Neural progenitor cell (in vitro differentiated cells): ENCODE measurements around the gene HOOK2.

ENCODE experiments used
- EZH2 ChIP-seq: fragments of 200-600 bp; sonication (generic); IDR thresholded peaks from 2 replicates; pipeline ENCODE4 v1.6.1; 2017; ENCODE audit warnings: antibody characterized with exemption, mild to moderate bottlenecking, moderate library complexity
- EZH2phosphoT487 ChIP-seq: fragments of 200-600 bp; sonication (generic); IDR thresholded peaks from 2 replicates; pipeline ENCODE4 v1.6.1; 2017; ENCODE audit warnings: antibody characterized with exemption
- TF ChIP-seq, protein P1 (sequence below): fragments of 200-600 bp; sonication (generic); IDR thresholded peaks from 2 replicates; pipeline ENCODE4 v1.5.1; 2017; ENCODE audit warnings: antibody characterized with exemption, mild to moderate bottlenecking

DNA sequence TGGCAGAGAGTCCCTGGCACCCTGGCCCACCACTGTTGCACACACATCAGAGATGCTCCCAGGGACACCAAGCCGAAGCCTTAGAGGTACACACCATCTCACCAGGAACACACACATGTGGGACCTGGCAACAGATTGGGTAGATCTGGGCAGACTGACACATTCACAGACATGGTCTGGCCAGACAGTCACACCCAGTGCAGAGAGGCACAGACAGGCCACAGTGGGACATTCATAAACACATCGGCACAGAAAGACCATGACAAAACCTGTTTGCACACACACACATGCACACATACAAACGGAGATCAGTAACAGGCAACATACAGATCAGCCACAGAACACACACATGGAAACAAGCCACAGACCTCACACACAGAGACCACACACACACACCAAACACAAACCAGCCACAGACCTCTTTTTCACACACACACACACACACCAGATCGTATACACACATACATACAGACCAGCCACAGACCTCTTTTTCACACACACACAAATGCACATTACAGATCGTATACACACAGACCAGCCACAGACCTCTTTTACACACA lies 9.6 kb upstream of the HOOK2 start:
- TF ChIP-seq, protein P1, sequence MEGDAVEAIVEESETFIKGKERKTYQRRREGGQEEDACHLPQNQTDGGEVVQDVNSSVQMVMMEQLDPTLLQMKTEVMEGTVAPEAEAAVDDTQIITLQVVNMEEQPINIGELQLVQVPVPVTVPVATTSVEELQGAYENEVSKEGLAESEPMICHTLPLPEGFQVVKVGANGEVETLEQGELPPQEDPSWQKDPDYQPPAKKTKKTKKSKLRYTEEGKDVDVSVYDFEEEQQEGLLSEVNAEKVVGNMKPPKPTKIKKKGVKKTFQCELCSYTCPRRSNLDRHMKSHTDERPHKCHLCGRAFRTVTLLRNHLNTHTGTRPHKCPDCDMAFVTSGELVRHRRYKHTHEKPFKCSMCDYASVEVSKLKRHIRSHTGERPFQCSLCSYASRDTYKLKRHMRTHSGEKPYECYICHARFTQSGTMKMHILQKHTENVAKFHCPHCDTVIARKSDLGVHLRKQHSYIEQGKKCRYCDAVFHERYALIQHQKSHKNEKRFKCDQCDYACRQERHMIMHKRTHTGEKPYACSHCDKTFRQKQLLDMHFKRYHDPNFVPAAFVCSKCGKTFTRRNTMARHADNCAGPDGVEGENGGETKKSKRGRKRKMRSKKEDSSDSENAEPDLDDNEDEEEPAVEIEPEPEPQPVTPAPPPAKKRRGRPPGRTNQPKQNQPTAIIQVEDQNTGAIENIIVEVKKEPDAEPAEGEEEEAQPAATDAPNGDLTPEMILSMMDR, result no peak
- TF ChIP-seq EZH2phosphoT487 (no peak), EZH2 (no peak)
